ENCODE data around the gene HJURP. TPM values are rescaled to one million over a fixed set of nuclear protein-coding genes. Genes with fewer than 3 reads are reported as not detected.

HJURP gene
- total RNA-seq, 4 donors from 2014 or later = 13.0 TPM; not detected in 3

- Histone ChIP-seq H3K27ac (no peak overlapping the region), H3K4me1 (peaks cover 0 to 7% of the 10 kb centered on the region in 2 donors), H3K36me3 (no peaks in the 10 kb centered on the region), H3K4me3 (no peak overlapping the region), H3K27me3 (no peaks in the 10 kb centered on the region), H3K9me3 (no peaks in the 10 kb centered on the region)
- intact Hi-C loops (cut with DNase I; ENCODE audit: low total_unique reads) = no loop called here
- no peak for TF ChIP-seq CTCF (IDR thresholded peaks at IDR 0.05)
- no peak for DNase-seq
Observed at GRCh38 chr2:233849607-233850271, 4.6 kb downstream of the HJURP start.

GRCh38 chr2:233848276-233848675 lies 6.1 kb downstream of the HJURP start:
- TF ChIP-seq CTCF (IDR thresholded peaks at IDR 0.05) (no peak), POLR2A (IDR thresholded peaks at IDR 0.05) (no peak)
- no peak overlapping the region for H3K27ac ChIP-seq
- no peaks in the 10 kb centered on the region for H3K27me3 ChIP-seq
- DNase-seq = no peak
- H3K9me3 ChIP-seq = no peaks in the 10 kb centered on the region
- no peak overlapping the region for H3K4me3 ChIP-seq
- H3K36me3 ChIP-seq = no peaks in the 10 kb centered on the region
- no peaks in the 10 kb centered on the region for H3K4me1 ChIP-seq
- intact Hi-C loops (cut with DNase I; ENCODE audit: low total_unique reads) = no loop called here

- no peaks in the 10 kb centered on the region for H3K27me3 ChIP-seq
- H3K36me3 ChIP-seq = no peaks in the 10 kb centered on the region
- DNase-seq = no peak
- H3K4me1 ChIP-seq = no peaks in the 10 kb centered on the region
- intact Hi-C loops (cut with DNase I; ENCODE audit: low total_unique reads) = no loop called here
- TF ChIP-seq POLR2A (IDR thresholded peaks at IDR 0.05) = no peak
- no peak for TF ChIP-seq CTCF (IDR thresholded peaks at IDR 0.05)
- no peak overlapping the region for H3K4me3 ChIP-seq
- H3K9me3 ChIP-seq = no peaks in the 10 kb centered on the region
- no peak overlapping the region for H3K27ac ChIP-seq
Observed at GRCh38 chr2:233847248-233847898, 7.0 kb downstream of the HJURP start.

- intact Hi-C loops (cut with DNase I; ENCODE audit: low total_unique reads) = no loop called here
- Histone ChIP-seq H3K4me3 (no peak overlapping the region), H3K36me3 (no peaks in the 10 kb centered on the region), H3K27ac (no peak overlapping the region), H3K27me3 (no peaks in the 10 kb centered on the region), H3K9me3 (no peaks in the 10 kb centered on the region), H3K4me1 (no peaks in the 10 kb centered on the region)
- no peak for DNase-seq
- TF ChIP-seq POLR2A (IDR thresholded peaks at IDR 0.05) (no peak), CTCF (IDR thresholded peaks at IDR 0.05) (no peak)
Observed at GRCh38 chr2:233846387-233847247, 7.7 kb downstream of the HJURP start.
